ENCODE results near the gene NEK6.

NEK6 gene

DNA sequence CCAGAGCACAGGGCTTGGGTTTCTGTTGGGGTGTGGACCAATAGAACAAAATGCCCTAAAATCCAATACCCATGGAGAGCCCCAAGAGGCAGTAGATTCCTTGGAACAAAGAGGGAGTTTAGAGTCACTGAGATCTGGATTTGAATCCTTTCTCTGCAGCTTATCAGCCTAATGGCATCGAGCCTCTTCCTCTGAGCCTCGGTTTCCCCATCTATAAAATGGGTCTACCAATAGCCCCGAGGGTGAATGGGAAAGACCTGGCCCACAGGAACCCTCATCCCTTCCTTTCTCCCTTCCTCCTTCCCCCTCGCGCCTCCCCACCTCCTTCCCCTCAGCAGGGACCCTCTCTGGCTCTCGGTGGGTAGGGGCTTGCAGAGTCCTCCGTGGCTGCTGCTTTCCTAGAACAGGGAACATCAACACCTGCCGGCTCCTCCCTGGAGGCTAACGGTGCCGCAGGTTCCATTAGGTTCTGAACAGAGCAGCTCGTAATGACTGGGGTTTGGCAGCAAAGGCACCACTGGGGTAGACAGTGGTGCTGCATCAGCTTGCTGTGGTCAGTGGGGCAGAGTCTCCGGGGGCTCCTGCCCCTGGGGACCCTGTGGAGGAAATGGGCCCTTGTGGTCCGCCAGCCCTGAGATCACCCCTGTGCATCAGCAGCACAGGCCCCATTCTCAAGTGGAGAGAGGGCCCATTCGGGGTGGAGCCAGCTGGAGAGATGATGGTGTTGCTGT is 40.3 kb downstream of the NEK6 start:
- H3K9ac ChIP-seq: no peak overlapping the region
- no peaks in the 10 kb centered on the region for H3K36me3 ChIP-seq (ENCODE audit: insufficient read depth)
- peaks cover 6% of the 10 kb centered on the region for H3K4me1 ChIP-seq (ENCODE audit: low read depth, poor library complexity, severe bottlenecking)
- no peak overlapping the region for H3K27ac ChIP-seq
- TF ChIP-seq, protein P1, sequence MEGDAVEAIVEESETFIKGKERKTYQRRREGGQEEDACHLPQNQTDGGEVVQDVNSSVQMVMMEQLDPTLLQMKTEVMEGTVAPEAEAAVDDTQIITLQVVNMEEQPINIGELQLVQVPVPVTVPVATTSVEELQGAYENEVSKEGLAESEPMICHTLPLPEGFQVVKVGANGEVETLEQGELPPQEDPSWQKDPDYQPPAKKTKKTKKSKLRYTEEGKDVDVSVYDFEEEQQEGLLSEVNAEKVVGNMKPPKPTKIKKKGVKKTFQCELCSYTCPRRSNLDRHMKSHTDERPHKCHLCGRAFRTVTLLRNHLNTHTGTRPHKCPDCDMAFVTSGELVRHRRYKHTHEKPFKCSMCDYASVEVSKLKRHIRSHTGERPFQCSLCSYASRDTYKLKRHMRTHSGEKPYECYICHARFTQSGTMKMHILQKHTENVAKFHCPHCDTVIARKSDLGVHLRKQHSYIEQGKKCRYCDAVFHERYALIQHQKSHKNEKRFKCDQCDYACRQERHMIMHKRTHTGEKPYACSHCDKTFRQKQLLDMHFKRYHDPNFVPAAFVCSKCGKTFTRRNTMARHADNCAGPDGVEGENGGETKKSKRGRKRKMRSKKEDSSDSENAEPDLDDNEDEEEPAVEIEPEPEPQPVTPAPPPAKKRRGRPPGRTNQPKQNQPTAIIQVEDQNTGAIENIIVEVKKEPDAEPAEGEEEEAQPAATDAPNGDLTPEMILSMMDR (conservative IDR thresholded peaks at IDR 0.05; ENCODE audit: low read depth, low read length): no peak
- H3K27me3 ChIP-seq (ENCODE audit: insufficient read depth, low read depth): no peaks in the 10 kb centered on the region
- H3K4me3 ChIP-seq (IDR thresholded peaks at IDR 0.05; ENCODE audit: insufficient read depth, low read depth, low read length): no peak overlapping the region
- no peaks in the 10 kb centered on the region for H4K20me1 ChIP-seq (ENCODE audit: insufficient read depth)
- no peak overlapping the region for H3K4me2 ChIP-seq
- no peaks in the 10 kb centered on the region for H3K79me2 ChIP-seq (ENCODE audit: insufficient read depth, low read depth)
- H2AFZ ChIP-seq (ENCODE audit: low read depth): no peak overlapping the region

DNA sequence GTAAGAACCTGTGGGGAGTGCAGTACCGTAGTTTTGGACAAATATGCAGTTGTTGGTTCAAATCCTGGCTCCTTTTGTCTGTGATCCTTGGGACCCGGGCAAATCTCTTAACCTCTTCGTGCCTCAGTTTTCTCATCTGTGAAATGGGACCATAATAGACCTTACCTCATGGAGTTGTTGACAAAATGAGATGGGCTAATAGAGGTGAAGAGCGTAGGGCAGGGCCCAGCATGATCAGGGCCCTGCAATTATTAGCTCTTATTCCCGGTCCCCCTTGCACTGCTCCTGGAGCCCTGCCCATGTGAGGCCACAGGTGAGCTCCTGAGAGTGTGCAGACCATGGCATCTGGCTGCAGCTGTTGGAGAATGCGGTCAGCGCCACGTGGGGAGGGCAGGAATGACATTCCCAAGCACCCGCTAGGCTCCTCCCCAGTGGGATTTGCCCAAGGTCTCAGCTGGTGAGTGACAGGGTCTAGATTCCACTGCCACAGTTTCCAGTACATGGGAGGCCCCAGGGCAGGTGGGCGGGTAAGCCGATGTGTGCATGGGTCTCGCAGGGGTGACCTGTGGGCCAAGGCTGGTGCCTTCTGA is 41.0 kb downstream of the NEK6 start:
- Histone ChIP-seq H3K4me2 (no peak overlapping the region), H3K79me2 (ENCODE audit: insufficient read depth, low read depth) (no peaks in the 10 kb centered on the region)

DNA sequence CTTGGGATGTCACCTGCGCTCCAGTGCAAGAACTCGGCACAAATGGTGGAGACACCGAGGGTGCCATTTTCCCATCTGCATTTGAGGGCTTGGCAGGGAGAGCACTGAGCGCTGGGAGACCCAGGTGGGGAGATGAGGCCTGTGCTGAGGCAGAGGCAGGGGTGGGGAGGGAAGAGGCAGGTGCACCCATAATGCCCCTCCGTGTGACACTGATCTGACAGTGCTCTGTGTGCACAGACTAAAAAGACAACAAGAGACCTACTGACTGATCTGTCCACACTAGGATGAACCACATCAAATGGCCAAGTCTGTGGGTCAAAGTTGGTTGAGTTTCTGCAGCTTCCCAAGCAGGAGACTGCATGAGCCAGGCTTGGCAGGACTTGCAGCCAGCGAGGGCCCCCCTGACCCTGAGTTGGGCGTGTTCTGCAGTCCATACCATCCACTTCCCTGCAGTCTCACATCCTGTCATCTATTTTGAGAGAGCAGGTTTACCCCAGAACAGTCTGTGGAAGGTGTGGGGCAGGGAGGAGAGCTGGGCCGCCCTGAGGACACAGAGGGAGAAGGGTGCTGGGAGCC is 41.9 kb downstream of the NEK6 start:
- TF ChIP-seq, protein P1 (conservative IDR thresholded peaks at IDR 0.05; ENCODE audit: low read depth, low read length): no peak
- Histone ChIP-seq H3K27ac (no peak overlapping the region), H3K79me2 (ENCODE audit: insufficient read depth, low read depth) (no peaks in the 10 kb centered on the region)

More for the DNA sequence above, 41.0 kb downstream of the NEK6 start:
- TF ChIP-seq, protein P1 (conservative IDR thresholded peaks at IDR 0.05; ENCODE audit: low read depth, low read length): no peak
- no peak overlapping the region for H3K27ac ChIP-seq
- H3K36me3 ChIP-seq (ENCODE audit: insufficient read depth): no peaks in the 10 kb centered on the region
- H3K9ac ChIP-seq: no peak overlapping the region
- H3K27me3 ChIP-seq (ENCODE audit: insufficient read depth, low read depth): no peaks in the 10 kb centered on the region
- H4K20me1 ChIP-seq (ENCODE audit: insufficient read depth): no peaks in the 10 kb centered on the region
- no peaks in the 10 kb centered on the region for H3K4me1 ChIP-seq (ENCODE audit: low read depth, poor library complexity, severe bottlenecking)
- no peak overlapping the region for H2AFZ ChIP-seq (ENCODE audit: low read depth)
- H3K4me3 ChIP-seq (IDR thresholded peaks at IDR 0.05; ENCODE audit: insufficient read depth, low read depth, low read length): no peak overlapping the region

DNA sequence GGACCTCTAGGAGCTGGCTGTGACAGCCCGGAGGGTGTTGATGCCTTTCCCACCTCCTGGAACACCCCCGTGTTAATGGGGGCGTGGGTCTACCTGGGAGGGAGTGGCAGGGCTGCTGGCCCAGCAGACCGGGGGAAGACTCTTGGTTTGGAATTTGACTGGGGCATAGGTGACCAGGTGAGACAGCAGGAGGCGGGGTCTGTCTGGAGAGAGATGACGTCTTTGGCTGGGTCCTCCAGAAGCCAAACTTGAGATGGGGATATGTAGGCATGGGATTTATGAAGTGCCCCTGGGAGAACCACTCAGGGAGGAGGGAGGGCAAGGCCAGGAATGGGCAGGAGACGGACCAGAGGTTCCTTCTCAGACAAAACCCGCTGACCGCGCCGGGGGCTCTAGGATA is 42.6 kb downstream of the NEK6 start:
- H3K4me1 ChIP-seq (ENCODE audit: low read depth, poor library complexity, severe bottlenecking): no peaks in the 10 kb centered on the region
- no peaks in the 10 kb centered on the region for H3K79me2 ChIP-seq (ENCODE audit: insufficient read depth, low read depth)
- H2AFZ ChIP-seq (ENCODE audit: low read depth): no peak overlapping the region
- no peaks in the 10 kb centered on the region for H3K27me3 ChIP-seq (ENCODE audit: insufficient read depth, low read depth)
- no peak overlapping the region for H3K27ac ChIP-seq
- H3K9ac ChIP-seq: no peak overlapping the region
- no peaks in the 10 kb centered on the region for H3K36me3 ChIP-seq (ENCODE audit: insufficient read depth)
- TF ChIP-seq, protein P1 (conservative IDR thresholded peaks at IDR 0.05; ENCODE audit: low read depth, low read length): no peak
- H3K4me3 ChIP-seq (IDR thresholded peaks at IDR 0.05; ENCODE audit: insufficient read depth, low read depth, low read length): no peak overlapping the region
- no peaks in the 10 kb centered on the region for H4K20me1 ChIP-seq (ENCODE audit: insufficient read depth)
- H3K4me2 ChIP-seq: no peak overlapping the region

More for the DNA sequence above, 41.9 kb downstream of the NEK6 start:
- no peaks in the 10 kb centered on the region for H4K20me1 ChIP-seq (ENCODE audit: insufficient read depth)
- H3K27me3 ChIP-seq (ENCODE audit: insufficient read depth, low read depth): no peaks in the 10 kb centered on the region
- no peak overlapping the region for H2AFZ ChIP-seq (ENCODE audit: low read depth)
- H3K9ac ChIP-seq: no peak overlapping the region
- H3K4me1 ChIP-seq (ENCODE audit: low read depth, poor library complexity, severe bottlenecking): no peaks in the 10 kb centered on the region
- no peak overlapping the region for H3K4me2 ChIP-seq
- H3K36me3 ChIP-seq (ENCODE audit: insufficient read depth): no peaks in the 10 kb centered on the region
- H3K4me3 ChIP-seq (IDR thresholded peaks at IDR 0.05; ENCODE audit: insufficient read depth, low read depth, low read length): no peak overlapping the region

Data from KMS-11 (cell line).